Astrocyte of the spinal cord (primary cell): ENCODE data around the gene IPO11.

Source experiments
- DNase-seq: peaks from one replicate; pipeline ENCODE4 v3.0.0; 2011; ENCODE audit warnings: low read depth, low spot score
- H3K4me3 ChIP-seq: 2 replicates; pipeline ENCODE4 v1.5.1; 2011; ENCODE audit warnings: low read depth, mild to moderate bottlenecking, low read length, moderate library complexity
- in situ Hi-C: cut with HindIII; loops from 2 replicates; pipeline ENCODE4 v1.10.0; 2017; ENCODE audit warnings: low sequenced_read_pairs
- TF ChIP-seq, protein P1 (sequence below): IDR thresholded peaks from 2 replicates; pipeline ENCODE4 v1.5.1; 2012; ENCODE audit warnings: low read depth, mild to moderate bottlenecking, low read length, inconsistent platforms

Gene IPO11

DNA sequence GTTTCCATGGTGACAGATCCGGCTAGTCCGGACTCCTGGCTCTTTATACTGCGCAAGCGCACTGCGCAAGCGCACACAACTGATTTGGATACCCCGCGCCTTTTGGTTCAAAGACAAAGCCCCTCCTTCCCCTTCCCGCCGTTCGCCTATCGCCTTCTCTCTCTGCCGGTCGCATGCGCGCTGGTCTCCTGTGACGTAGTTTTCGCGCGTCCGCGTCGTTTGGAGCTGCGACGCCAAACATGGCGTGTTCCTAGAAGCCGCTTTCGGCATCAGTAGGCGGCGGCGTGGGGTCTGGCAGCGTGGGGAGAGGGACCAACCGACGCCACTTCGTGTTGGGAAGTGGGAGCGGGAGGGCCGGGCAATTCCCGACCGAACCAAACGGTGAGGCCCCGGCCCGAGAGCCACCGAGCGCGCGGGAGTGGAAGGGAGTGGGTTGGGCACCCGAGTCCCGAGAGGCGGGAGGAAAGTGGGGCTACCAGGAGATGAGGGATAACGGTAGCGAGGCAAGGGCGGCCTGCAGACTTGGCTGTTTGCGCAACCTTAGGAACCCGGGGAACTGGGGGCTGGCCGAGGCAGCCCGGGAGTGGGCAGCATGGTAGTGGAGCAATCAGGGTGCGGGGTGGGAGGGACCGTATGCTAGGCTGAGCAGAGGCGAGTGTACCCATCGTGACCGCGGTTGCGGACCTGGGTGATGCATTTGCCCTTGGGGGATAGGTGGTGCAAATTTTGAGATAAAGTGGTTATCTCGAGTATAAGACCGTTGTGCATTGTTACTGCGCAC lies at the start of gene IPO11:
Gene IPO11 (plus strand): TSS at position 215 of the 781 bp plus-strand sequence. CDS start 24,517 bp downstream, outside the sequence.
- in situ Hi-C loops = no loop called here
- peak; percentile 99 for DNase-seq
- TF ChIP-seq, protein P1, sequence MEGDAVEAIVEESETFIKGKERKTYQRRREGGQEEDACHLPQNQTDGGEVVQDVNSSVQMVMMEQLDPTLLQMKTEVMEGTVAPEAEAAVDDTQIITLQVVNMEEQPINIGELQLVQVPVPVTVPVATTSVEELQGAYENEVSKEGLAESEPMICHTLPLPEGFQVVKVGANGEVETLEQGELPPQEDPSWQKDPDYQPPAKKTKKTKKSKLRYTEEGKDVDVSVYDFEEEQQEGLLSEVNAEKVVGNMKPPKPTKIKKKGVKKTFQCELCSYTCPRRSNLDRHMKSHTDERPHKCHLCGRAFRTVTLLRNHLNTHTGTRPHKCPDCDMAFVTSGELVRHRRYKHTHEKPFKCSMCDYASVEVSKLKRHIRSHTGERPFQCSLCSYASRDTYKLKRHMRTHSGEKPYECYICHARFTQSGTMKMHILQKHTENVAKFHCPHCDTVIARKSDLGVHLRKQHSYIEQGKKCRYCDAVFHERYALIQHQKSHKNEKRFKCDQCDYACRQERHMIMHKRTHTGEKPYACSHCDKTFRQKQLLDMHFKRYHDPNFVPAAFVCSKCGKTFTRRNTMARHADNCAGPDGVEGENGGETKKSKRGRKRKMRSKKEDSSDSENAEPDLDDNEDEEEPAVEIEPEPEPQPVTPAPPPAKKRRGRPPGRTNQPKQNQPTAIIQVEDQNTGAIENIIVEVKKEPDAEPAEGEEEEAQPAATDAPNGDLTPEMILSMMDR = no peak
- peak within 1 kb of the TSS; percentile 97 for H3K4me3 ChIP-seq

DNA sequence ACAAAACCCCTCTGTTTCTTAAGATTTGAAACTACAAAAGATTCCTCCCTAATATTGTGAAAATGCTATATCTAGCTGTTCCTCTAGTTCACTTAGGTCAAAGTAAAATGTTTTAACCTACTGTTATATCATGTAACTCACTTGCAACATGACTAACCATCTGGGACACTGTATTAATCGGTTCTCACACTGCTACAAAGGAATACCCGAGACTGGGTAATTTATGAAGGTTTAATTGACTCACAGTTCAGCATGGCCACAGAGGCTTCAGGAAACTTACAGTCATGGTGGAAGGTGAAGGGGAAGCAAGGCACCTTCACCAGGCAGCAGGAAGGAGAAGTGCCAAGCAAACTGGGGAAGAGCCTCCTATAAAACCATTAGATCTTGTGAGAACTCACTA lies 43.5 kb upstream of the IPO11 start:
- DNase-seq = no peak
- no peak overlapping the region for H3K4me3 ChIP-seq
- TF ChIP-seq, protein P1 = no peak
- in situ Hi-C loops = no loop called here

DNA sequence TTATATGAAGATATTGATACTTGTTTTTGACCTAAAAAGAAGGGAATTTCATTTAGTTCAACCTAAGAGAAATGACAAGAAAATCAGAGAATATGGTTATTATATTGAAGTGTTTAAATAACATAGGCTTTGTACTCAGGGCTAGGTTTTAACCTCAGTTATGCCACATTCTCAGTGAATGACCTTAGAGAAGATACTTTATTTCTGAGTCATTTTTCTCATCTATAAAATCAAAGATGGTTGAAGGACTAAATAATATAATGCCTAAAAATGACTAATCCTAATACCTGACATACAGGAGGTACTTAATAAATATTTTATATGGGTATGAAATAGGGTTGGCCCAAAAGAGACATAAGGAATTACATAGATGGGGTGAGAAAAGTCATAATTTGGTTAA lies 41.2 kb upstream of the IPO11 start:
- in situ Hi-C loops = no loop called here

DNA sequence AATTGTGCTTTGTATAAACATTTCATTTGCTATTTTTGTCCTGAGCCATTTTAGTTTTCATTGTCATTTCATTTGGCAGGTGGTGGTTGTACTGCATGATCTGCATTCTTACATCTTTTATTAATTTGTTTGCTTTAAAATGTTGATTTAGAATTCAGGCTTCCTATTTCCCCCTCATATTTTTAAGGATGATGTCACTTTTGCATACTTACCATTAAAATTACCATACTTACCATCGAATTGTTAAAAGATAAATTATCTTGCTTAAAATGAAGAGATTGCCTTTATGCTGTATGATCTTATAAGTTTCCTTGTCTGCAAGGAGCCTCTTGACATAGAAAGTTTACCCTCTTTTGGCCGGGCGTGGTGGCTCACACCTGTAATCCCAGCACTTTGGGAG lies 40.0 kb upstream of the IPO11 start:
- no peak for DNase-seq
- in situ Hi-C loops = no loop called here
- no peak overlapping the region for H3K4me3 ChIP-seq
- TF ChIP-seq, protein P1 = no peak

More for the DNA sequence above, 41.2 kb upstream of the IPO11 start:
- DNase-seq = no peak
- TF ChIP-seq, protein P1 = no peak
- H3K4me3 ChIP-seq = no peak overlapping the region

DNA sequence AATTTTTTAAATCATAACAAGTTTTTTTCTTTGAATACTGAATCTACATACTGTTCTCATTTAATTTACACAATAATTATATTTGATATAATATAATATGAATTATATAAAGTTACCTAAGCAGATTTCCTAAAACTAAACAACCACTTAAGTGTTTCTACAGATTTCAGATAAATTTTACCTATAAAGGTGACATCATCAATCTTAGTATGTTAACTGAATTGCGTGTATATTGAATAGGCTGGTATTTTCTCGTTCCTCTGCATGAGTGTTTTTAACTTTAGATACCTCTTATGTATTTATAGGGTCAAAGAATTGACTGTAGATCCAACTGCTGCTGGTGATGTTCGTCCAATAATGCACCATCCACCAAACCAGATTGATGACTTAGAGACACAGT lies 39.2 kb upstream of the IPO11 start:
- in situ Hi-C loops = no loop called here
- no peak for DNase-seq
- H3K4me3 ChIP-seq = no peak overlapping the region
- TF ChIP-seq, protein P1 = no peak

DNA sequence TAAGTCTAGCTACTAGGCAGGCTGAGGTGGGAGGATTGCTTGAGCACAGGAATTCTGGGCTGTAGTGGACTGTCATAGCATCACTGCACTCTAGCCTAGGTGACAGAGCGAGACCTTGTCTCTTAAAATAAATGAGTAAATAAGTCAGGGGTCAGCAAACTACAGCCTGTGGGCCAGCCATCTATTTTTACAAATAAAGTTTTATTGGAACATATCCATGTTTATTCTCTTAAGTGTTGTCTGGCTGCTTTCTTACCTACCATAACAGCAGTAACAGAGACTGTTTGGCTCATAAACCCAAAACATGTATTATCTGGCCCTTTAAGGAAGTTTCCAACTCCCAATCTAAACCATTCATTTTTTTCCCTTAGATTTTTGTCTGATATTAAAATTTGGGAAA lies 38.5 kb upstream of the IPO11 start:
- no peak for DNase-seq
- TF ChIP-seq, protein P1 = no peak
- in situ Hi-C loops = no loop called here
- H3K4me3 ChIP-seq = no peak overlapping the region
